Lower leg skin (tissue), 3 donors: ENCODE data around the gene ST3GAL3.

Experiments
- POLR2A ChIP-seq, 2 donors: fragments of 450-650 bp; IDR thresholded peaks; one replicate each; pipeline ENCODE4 v1.6.1; 2016 to 2017; ENCODE audit warnings: antibody characterized with exemption in 2 of 2, mild to moderate bottlenecking in 1 of 2, moderate library complexity in 1 of 2
- TF ChIP-seq, protein P1 (sequence below), 3 donors: fragments of 450-650 bp; IDR thresholded peaks; one replicate each; pipeline ENCODE4 v1.5.1; 2016; ENCODE audit warnings: antibody characterized with exemption in 3 of 3, mild to moderate bottlenecking in 3 of 3, moderate library complexity in 2 of 3

- TF ChIP-seq, protein P1, sequence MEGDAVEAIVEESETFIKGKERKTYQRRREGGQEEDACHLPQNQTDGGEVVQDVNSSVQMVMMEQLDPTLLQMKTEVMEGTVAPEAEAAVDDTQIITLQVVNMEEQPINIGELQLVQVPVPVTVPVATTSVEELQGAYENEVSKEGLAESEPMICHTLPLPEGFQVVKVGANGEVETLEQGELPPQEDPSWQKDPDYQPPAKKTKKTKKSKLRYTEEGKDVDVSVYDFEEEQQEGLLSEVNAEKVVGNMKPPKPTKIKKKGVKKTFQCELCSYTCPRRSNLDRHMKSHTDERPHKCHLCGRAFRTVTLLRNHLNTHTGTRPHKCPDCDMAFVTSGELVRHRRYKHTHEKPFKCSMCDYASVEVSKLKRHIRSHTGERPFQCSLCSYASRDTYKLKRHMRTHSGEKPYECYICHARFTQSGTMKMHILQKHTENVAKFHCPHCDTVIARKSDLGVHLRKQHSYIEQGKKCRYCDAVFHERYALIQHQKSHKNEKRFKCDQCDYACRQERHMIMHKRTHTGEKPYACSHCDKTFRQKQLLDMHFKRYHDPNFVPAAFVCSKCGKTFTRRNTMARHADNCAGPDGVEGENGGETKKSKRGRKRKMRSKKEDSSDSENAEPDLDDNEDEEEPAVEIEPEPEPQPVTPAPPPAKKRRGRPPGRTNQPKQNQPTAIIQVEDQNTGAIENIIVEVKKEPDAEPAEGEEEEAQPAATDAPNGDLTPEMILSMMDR (IDR thresholded peaks at IDR 0.05), result no peak
- TF ChIP-seq POLR2A (IDR thresholded peaks at IDR 0.05), result no peak
Measured at GRCh38 chr1:43668956-43669355, 38.4 kb upstream of the ST3GAL3 start.
